Mammary epithelial cell (primary cell): ENCODE measurements around the gene CCDC121.

ENCODE experiments used
- EZH2 ChIP-seq: IDR thresholded peaks from 2 replicates; pipeline ENCODE4 v1.6.1; 2012; ENCODE audit warnings: low read length, inconsistent platforms, borderline replicate concordance
- TF ChIP-seq, protein P1 (sequence below), 2 donors: IDR thresholded peaks in 1 of 2; conservative IDR thresholded peaks in 1 of 2; 2 replicates each; pipeline ENCODE4 v1.5.1; 2011 to 2012; ENCODE audit warnings: inconsistent platforms in 2 of 2, low read length in 2 of 2, mild to moderate bottlenecking in 2 of 2, control low read depth in 1 of 2, low read depth in 1 of 2; ENCODE audit not compliant: insufficient read depth in 1 of 2; ENCODE audit errors: extremely low read depth in 1 of 2

DNA sequence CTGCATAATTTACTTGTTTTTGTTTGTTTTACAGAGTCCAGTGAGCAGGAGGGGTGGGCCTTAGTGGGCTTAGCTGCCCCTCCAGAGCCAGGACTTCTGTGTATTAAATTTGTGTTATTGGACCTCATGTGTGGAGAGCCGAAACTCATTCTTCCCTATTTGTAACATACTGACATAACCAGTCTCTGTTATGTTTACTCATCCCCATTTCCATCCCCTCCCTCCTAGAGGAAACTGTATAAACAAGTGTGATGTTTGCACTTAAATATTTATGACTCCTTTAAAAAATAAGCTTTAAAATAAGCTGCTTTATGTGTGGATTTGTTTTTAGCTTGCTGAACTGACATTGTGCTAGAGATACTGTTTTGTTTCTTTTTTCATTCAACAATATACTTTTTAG lies 32.2 kb downstream of the CCDC121 start:
- TF ChIP-seq, protein P1, sequence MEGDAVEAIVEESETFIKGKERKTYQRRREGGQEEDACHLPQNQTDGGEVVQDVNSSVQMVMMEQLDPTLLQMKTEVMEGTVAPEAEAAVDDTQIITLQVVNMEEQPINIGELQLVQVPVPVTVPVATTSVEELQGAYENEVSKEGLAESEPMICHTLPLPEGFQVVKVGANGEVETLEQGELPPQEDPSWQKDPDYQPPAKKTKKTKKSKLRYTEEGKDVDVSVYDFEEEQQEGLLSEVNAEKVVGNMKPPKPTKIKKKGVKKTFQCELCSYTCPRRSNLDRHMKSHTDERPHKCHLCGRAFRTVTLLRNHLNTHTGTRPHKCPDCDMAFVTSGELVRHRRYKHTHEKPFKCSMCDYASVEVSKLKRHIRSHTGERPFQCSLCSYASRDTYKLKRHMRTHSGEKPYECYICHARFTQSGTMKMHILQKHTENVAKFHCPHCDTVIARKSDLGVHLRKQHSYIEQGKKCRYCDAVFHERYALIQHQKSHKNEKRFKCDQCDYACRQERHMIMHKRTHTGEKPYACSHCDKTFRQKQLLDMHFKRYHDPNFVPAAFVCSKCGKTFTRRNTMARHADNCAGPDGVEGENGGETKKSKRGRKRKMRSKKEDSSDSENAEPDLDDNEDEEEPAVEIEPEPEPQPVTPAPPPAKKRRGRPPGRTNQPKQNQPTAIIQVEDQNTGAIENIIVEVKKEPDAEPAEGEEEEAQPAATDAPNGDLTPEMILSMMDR (conservative IDR thresholded peaks at IDR 0.05 in 1 of 2, IDR thresholded peaks at IDR 0.05 in 1 of 2; ENCODE audit: extremely low read depth in 1 of 2, insufficient read depth in 1 of 2, low read depth in 1 of 2, low read length in 2 of 2) = no peak
- TF ChIP-seq EZH2 = no peak
